DMS114 treated with DMSO at 0.1 percent for 48 hours (cell line): ENCODE data around the gene GTF2I.
"Not testable (repeated sequence)": the region's sequence is repeated elsewhere in the genome, so short reads cannot be mapped to it uniquely, and the experiment has no call there.

Source experiments
- DNase-seq: peaks from one replicate; lab custom pipeline; 2025; ENCODE audit not compliant: unreplicated experiment; lab: John Stamatoyannopoulos, UW

The GTF2I gene

DNA sequence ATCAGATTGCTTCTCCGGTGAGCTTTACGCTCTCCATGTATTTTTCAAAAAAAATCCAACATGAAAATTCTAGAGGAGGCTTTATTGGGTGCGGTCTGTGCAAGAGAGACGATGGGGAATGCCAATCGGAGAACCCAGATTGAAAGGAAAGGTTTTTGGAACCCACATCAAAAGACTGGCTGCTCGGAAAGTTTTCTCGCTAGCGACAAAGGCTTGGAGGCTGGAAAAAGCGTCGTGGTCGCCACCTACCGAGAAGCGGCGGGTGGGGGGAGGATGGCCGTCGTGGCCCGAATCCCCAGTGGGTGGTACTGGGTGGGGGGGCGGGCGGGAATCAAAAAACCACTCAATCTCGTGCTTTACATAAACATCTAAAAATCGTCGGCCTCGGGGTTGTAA lies 1.1 kb upstream of the GTF2I start:
- peak; percentile 58 for DNase-seq

GRCh38 chr7:74656837-74657691 lies 454 bp upstream of the GTF2I start:
- peak; percentile 91 for DNase-seq

GRCh38 chr7:74658178-74659004 lies 873 bp downstream of the GTF2I start:
- peak; percentile 73 for DNase-seq

- not testable (repeated sequence) for DNase-seq
These were observed 2.7 kb downstream of the GTF2I start for GRCh38 chr7:74660202-74660601.

- DNase-seq = peak; percentile 24
These were observed 4.6 kb downstream of the GTF2I start for GRCh38 chr7:74661836-74662794.

- DNase-seq = no peak
These were observed 7.9 kb downstream of the GTF2I start for GRCh38 chr7:74665296-74665938.

- not testable (repeated sequence) for DNase-seq
These were observed 9.5 kb downstream of the GTF2I start for GRCh38 chr7:74667013-74667412.

GRCh38 chr7:74667520-74667919 lies 10.0 kb downstream of the GTF2I start:
- DNase-seq = not testable (repeated sequence)

DNA sequence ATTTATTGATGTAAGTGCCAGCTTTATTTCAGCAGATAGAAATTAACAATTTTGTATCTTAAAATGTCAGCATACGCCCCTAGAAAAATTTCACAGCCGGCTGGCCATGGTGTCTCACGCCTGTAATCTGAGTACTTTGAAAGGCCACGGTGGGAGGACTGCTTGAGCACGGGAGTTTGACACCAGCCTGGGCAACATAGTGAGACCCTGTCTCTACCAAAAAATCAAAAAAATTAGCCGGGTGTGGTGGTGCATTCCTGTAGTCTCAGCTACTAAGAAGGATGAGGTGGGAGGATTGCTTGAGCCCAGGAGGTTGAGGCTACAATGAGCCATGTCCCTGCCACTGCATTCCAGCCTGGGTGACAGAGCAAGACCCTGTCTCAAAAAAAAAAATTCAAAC lies 14.1 kb downstream of the GTF2I start:
- no peak for DNase-seq

GRCh38 chr7:74672343-74672915 lies 14.9 kb downstream of the GTF2I start:
- DNase-seq = no peak

- DNase-seq = no peak
These were observed 16.6 kb downstream of the GTF2I start for GRCh38 chr7:74674166-74674565.

DNA sequence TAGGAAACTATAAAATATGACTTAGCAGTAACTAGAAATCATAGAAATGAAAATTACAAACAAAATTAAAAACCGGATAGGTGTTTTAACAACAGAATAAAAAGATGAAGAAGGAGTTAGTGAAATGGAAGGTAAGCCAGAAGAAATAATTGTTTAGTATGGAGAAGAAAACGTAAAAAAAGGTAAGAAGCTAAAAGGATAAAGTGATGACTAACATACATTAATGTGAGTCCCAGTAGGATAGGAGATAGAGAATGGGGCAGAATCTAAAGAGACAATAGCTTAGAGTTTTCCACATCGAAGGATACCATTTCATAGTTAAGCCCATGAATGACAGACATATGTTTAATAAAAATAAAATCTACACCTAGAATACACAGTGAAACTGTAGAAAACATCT lies 25.3 kb downstream of the GTF2I start:
- no peak for DNase-seq

DNA sequence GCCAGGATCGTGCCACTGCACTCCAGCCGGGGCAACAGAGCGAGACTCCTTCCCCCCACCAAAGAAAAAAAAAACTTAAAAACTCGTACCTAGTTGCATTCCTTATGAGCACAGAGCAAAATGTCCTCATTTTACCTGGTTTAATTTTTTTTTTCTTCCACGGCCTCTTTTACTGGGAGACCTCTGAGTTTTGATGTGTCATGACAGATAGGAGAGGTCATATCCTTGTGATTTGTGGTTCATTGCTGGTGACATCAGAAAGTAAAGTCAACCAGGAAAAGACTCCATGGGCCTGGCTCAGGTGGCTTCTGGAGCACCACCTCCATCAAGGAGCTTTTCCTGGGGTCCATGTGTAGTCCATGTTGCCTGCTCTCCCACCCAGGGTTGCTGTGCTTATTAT lies 26.3 kb downstream of the GTF2I start:
- DNase-seq = no peak

- no peak for DNase-seq
These were observed 27.0 kb downstream of the GTF2I start for GRCh38 chr7:74684473-74684872.

GRCh38 chr7:74684921-74685320 lies 27.4 kb downstream of the GTF2I start:
- no peak for DNase-seq

GRCh38 chr7:74690474-74690873 lies 33.0 kb downstream of the GTF2I start:
- DNase-seq = no peak

DNA sequence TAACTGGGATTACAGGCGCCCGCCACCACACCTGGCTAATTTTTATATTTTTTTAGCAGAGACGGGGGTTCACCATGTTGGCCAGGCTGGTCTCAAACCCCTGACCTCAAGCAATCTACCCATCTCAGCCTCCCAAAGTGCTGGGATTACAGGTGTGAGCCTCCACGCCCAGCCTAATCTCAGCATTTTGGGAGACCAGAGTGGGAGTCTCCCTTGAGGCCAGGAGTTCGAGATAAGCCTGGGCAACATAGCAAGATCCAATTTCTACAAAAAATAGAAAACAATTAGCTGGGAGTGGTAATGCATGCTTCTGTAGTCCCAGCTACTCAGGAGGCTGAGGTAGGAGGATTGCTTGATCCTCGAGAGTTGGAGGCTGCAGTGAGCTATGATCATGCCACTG lies 46.9 kb downstream of the GTF2I start:
- DNase-seq = not testable (repeated sequence)

GRCh38 chr7:74707238-74707637 lies 49.7 kb downstream of the GTF2I start:
- DNase-seq = no peak

GRCh38 chr7:74708569-74709275 lies 51.2 kb downstream of the GTF2I start:
- no peak for DNase-seq
